GM18505 (cell line): ENCODE results near the gene ALG14.

ENCODE experiments used
- ATAC-seq: cut with Tn5 transposase; IDR thresholded peaks from one replicate; pipeline ENCODE4 v1.9.1; 2021; ENCODE audit not compliant: unreplicated experiment
- POLR2A ChIP-seq: IDR thresholded peaks from 4 replicates; pipeline ENCODE4 v1.6.1; 2011; ENCODE audit warnings: borderline replicate concordance; ENCODE audit not compliant: insufficient read depth, insufficient read length; ENCODE audit errors: extremely low read depth

ALG14 gene

GRCh38 chr1:94929351-94930217 lies 143.2 kb downstream of the ALG14 start:
- no peak for TF ChIP-seq POLR2A
- ATAC-seq, result no peak

- no peak for TF ChIP-seq POLR2A
- no peak for ATAC-seq
Observed at GRCh38 chr1:94928293-94928939, 144.3 kb downstream of the ALG14 start.

- no peak for TF ChIP-seq POLR2A
- peak; percentile 14 for ATAC-seq
Observed at GRCh38 chr1:94927405-94928175, 145.2 kb downstream of the ALG14 start.

GRCh38 chr1:94926915-94927404 lies 145.8 kb downstream of the ALG14 start, which contains the start of gene CNN3:
Gene CNN3 (minus strand): TSS chr1:94927110. CDS start chr1:94926894, 216 bp downstream.
- TF ChIP-seq POLR2A, result peak; percentile 52
- ATAC-seq, result peak; percentile 85

GRCh38 chr1:94926126-94926914 lies 146.4 kb downstream of the ALG14 start:
- peak; percentile 34 for ATAC-seq
- TF ChIP-seq POLR2A, result no peak

GRCh38 chr1:94925561-94926125 lies 147.1 kb downstream of the ALG14 start:
- no peak for ATAC-seq
- TF ChIP-seq POLR2A, result no peak

- TF ChIP-seq POLR2A, result no peak
- ATAC-seq, result no peak
Observed at GRCh38 chr1:94925004-94925403, 147.7 kb downstream of the ALG14 start.
